LNCAP (cell line): ENCODE data around the gene PER2.

Experiments
- TF ChIP-seq, protein P1 (sequence below): fragments of 450-650 bp; IDR thresholded peaks from 2 replicates; pipeline ENCODE4 v1.5.1; 2017; ENCODE audit warnings: mild to moderate bottlenecking

The PER2 gene

DNA sequence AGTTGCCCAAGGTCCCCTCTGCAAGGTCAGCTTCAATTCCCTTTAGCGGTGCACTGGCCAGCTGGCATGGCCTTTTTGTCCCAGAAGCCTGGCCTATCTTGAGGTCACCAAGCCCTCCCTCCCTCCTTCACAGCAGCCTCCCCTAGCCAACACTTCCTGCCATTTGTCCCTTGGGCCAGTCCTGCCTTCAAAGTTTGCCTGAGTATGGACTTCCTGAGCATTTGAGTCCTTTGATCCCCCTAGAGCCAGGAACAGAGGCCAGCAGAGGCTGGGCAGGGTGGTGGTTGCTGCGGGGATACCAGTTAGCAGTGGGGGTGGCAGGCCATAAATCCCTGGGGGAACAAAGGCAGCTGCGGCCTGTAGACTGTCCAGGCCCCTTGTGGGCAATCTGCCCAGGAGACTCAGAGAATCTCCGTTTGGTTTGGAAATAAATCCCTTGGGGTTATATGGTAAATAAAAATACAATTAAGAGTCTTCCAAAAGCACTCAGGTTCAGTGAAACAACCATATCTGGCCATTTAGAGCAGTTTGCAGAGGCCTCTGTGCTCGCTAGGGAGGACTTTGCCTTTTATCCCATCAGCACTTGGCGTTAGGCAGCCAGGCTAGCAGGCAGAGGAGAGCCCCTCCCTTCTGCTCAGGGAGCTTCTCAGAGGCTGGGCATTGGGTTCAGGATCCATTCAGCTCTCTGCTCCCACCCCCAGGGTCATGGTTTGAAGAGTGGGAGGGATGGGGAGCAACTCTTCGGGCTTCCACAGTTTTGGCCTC is 45.5 kb downstream of the PER2 start:
- TF ChIP-seq, protein P1, sequence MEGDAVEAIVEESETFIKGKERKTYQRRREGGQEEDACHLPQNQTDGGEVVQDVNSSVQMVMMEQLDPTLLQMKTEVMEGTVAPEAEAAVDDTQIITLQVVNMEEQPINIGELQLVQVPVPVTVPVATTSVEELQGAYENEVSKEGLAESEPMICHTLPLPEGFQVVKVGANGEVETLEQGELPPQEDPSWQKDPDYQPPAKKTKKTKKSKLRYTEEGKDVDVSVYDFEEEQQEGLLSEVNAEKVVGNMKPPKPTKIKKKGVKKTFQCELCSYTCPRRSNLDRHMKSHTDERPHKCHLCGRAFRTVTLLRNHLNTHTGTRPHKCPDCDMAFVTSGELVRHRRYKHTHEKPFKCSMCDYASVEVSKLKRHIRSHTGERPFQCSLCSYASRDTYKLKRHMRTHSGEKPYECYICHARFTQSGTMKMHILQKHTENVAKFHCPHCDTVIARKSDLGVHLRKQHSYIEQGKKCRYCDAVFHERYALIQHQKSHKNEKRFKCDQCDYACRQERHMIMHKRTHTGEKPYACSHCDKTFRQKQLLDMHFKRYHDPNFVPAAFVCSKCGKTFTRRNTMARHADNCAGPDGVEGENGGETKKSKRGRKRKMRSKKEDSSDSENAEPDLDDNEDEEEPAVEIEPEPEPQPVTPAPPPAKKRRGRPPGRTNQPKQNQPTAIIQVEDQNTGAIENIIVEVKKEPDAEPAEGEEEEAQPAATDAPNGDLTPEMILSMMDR: no peak

- TF ChIP-seq, protein P1: no peak
Measured at GRCh38 chr2:238241970-238242369, 46.4 kb downstream of the PER2 start.

- TF ChIP-seq, protein P1: no peak
Measured at GRCh38 chr2:238240757-238241711, 47.4 kb downstream of the PER2 start.

DNA sequence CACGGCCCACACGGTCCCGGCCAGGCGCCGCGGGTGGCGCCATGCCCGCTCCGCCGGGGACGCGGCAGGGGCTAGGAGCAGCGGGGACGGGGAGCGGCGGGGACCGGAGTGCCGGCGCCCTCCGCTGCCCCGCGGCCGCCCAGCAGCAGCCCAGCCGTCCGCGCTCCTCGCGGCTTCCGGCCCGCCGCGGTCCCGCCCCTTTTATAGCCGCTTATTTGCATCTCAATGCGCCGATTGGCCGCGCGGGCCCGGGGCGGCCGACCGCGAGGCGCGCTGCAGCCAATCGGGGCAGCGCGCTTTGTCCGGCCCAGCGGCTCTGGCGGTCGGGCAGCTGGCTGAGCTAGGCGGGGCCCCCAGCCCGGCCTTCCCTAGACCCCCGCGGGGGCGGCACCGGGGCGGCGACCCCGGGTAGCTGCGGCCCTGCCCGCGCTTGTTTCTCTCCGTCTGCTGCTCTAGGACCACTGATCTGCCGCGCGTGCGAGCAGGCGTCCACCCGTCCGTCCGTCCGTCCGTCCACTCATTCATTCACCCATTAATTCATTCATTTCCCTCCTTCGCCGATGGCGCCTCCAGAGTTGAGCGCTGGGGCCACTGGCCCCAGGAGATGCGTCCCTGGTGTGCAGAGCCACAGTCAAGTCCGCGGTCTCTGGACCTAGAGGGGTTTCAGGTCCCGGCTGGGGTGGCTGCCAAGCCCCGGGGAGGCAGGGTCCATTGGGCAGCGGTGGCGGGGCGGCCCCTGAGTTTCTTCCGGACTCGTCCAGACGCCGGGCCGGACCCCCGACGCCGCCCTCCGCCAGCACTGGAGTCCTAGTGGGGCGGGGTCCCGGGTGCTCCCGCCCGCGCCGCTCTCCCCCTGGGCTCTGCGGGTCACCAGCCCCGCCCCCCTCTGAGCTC is 48.3 kb downstream of the PER2 start, which contains the start of gene HES6:
HES6 (minus strand) TSS at position 176 of the 894 bp plus-strand sequence; CDS start at position 43, 133 bp downstream.
- TF ChIP-seq, protein P1: no peak

DNA sequence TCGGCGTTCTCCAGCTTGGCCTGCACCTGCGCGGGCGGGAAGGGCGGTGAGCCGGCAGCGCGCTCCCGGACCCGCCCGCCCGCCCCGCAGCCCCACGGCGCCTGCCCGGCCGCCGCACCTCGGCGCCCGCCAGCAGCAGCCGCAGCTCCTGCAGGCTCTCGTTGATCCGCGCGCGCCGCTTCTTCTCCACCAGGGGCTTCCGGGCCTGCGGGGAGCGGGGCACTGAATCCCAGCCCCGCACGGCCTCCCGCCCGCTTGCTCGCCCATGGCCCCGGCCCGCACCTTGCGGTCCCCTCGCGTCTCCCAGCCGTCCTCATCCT is 48.9 kb downstream of the PER2 start:
- TF ChIP-seq, protein P1: no peak

DNA sequence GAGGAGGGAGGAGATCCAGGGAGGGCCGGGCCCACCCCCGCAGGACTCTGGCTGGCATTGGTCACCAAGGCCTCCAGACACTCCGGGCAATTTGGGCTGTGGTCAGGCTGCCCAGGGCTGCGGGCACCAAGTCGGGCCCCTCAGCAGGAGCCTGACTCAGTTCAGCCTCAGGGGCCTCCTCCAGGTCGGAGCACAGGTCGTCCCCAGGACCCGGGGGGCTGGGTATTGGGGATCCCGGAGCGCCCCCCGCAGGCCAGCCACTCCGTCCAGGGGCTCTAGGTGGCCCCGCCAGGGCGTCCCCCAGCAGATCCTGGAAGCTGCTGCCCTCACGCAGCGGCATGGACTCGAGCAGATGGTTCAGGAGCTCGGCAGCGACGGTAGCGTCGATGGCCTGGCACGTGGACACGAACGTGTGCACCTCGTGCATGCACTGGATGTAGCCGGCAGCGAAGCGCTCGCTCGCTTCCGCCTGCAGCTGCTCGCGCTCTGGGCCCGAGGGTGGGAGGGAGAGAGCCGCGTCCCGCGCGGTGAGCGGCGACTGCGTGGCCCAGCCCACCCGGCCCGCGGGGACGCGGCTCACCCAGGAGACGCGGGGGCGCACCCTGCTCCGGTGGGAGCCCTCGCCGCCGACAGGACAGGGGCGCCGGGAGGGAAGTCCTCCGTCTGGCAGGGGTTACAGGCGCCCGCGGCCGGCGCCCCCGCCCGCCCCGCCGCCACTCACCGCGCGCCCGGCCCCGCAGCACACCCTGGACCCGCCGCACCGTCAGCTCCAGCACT is 49.5 kb downstream of the PER2 start:
- TF ChIP-seq, protein P1: no peak
